Memory B cell (primary cell): Measurements from ENCODE around the gene CCDC78.
A peak's percentile ranks its signal among the peaks of the same experiment; 100 is the strongest.

Source experiments
- ATAC-seq: fragments of 150-1000 bp; cut with Tn5 transposase; 2 replicates; pipeline ENCODE4 v1.10.0; 2021; ENCODE audit warnings: low read depth, mild to moderate bottlenecking, moderate library complexity
- DNase-seq, 2 donors: peaks; one replicate each; pipeline ENCODE4 v3.0.0; 2022; ENCODE audit warnings: low spot score in 2 of 2
- H3K27ac Mint-ChIP-seq: one replicate; pipeline ENCODE4 v1.8.0; 2022; ENCODE audit warnings: mild to moderate bottlenecking, moderate library complexity, mixed read lengths
- H3K27me3 Mint-ChIP-seq: one replicate; pipeline ENCODE4 v1.8.0; 2022; ENCODE audit warnings: mixed read lengths
- H3K36me3 Mint-ChIP-seq: one replicate; pipeline ENCODE4 v1.8.0; 2022; ENCODE audit warnings: mild to moderate bottlenecking, mixed read lengths
- H3K4me1 Mint-ChIP-seq: one replicate; pipeline ENCODE4 v1.8.0; 2022; ENCODE audit warnings: mixed read lengths
- H3K4me3 Mint-ChIP-seq: one replicate; pipeline ENCODE4 v1.8.0; 2022; ENCODE audit warnings: mild to moderate bottlenecking, moderate library complexity, mixed read lengths
- H3K9me3 Mint-ChIP-seq: one replicate; pipeline ENCODE4 v1.8.0; 2022; ENCODE audit warnings: mixed read lengths

CCDC78 gene

DNA sequence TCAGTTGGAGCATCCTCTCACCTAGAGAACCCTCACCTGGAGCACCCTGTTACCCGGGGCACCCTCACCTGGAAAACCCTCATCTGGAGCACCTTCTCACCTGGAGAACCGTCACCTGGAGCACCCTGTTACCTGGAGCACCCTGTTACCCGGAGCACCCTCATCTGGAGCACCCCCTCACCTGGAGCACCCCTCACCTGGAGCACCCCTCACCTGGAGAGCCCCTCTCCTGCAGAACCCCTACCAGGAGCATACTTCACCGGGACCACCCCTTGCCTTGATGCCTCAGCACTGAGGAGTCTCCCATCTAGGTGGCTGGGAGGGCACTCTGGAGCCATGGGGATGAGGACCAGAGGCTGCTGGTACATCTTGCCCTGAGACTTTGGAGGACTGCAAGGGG is 17.3 kb downstream of the CCDC78 start:
- Mint-ChIP-seq H3K4me3 (no peak overlapping the region), H3K9me3 (no peaks in the 10 kb centered on the region), H3K27me3 (peaks cover 19% of the 10 kb centered on the region), H3K27ac (no peak overlapping the region), H3K36me3 (no peaks in the 10 kb centered on the region), H3K4me1 (peaks cover 3% of the 10 kb centered on the region)
- no peak for DNase-seq
- no peak for ATAC-seq

DNA sequence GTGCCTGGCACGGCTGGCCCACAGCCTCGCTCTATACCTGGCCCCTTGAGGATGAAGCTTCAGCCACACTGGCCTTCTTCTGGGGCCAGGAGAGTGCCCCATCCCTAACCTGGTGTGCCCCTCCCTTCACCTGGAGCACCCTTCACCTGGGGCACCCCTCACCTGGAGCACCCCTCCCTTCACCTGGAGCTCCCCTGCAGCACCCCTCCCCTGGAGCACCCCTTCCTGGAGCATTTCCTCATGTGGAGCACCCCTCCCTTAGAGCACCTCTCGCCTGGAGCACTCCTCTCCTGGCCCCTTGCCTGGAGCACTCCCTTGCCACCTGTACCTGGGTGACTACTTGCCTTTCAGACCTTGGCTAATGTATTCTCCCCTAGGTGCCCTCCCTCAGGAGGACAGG is 18.2 kb downstream of the CCDC78 start:
- Mint-ChIP-seq H3K27ac (no peak overlapping the region), H3K4me1 (peaks cover 3% of the 10 kb centered on the region), H3K4me3 (no peak overlapping the region), H3K27me3 (peaks cover 22% of the 10 kb centered on the region), H3K36me3 (no peaks in the 10 kb centered on the region), H3K9me3 (no peaks in the 10 kb centered on the region)
- ATAC-seq, result no peak
- DNase-seq, result no peak

DNA sequence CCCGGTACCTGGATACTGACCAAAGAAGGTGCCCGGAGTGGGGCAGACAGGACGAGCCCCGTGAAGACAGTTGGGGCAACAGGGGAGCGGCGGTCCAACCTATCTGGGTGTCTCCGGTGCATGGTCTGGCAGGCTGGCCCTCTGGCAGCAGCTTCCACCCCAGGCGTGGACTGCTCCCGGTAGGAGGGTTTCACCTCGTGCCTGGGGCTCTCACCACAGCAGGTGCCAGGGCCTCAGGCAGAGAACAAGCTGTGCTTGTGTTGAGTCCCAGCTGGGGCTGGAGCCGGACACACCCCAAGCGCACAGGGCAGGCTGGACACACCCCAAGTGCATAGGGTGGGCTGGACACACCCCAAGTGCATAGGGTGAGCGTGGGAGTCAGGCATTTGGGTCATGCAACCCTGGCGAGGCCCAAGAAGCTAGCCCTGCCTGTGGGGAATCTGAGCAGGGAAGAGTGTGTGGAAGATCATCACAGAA is 19.1 kb downstream of the CCDC78 start:
- Mint-ChIP-seq H3K9me3 (no peaks in the 10 kb centered on the region), H3K4me3 (no peak overlapping the region), H3K4me1 (peaks cover 3% of the 10 kb centered on the region), H3K27me3 (peaks cover 28% of the 10 kb centered on the region), H3K27ac (no peak overlapping the region), H3K36me3 (no peaks in the 10 kb centered on the region)
- DNase-seq (no peak), ATAC-seq (no peak)

DNA sequence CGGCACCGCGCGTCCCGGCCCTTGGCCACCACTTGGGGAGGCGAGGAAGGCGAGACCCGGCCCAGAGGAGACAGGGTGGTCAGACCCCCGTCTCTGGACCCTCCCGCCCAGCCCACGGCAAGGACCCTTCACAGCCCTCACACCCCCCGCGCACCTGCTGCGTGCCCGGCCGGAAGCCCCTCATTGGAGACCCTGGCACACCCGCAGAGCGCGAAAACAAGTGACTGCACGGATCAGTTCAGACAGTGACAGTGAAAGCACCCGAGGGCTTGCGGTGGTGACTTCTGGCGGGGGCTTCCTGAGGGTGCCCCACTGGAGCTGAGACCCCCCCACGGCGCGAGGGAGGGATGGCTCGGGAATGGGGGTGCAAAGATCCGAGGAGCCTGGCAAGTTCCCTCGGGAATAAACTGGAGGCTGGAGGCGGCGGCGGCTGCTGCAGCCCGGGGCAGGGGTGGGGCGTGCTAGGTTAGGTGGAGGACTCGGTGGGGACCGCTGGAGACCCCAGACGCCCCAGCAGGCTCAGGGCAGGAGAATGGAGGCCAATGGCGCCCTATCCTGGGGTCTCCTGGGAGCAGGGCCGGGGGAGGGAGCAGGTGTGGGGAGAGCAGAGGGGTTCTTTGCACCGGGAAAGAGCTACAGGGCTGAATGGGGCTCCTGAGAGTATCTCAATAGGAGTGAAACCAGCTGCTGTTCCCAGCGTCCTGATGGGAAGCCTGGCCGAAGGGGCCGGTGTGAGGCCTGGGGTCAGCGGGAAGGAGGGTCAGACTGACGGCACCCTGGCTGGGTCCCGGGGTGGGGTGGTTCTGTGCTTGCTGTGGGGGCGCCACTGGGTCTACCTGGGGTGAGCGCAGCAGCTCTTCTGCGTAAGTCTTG is 19.8 kb downstream of the CCDC78 start:
- H3K36me3 Mint-ChIP-seq, result no peaks in the 10 kb centered on the region
- H3K4me3 Mint-ChIP-seq, result no peak overlapping the region
- peaks cover 3% of the 10 kb centered on the region for H3K4me1 Mint-ChIP-seq
- DNase-seq, result no peak
- ATAC-seq, result no peak
- H3K27me3 Mint-ChIP-seq, result peaks cover 32% of the 10 kb centered on the region
- no peak overlapping the region for H3K27ac Mint-ChIP-seq
- H3K9me3 Mint-ChIP-seq, result no peaks in the 10 kb centered on the region

DNA sequence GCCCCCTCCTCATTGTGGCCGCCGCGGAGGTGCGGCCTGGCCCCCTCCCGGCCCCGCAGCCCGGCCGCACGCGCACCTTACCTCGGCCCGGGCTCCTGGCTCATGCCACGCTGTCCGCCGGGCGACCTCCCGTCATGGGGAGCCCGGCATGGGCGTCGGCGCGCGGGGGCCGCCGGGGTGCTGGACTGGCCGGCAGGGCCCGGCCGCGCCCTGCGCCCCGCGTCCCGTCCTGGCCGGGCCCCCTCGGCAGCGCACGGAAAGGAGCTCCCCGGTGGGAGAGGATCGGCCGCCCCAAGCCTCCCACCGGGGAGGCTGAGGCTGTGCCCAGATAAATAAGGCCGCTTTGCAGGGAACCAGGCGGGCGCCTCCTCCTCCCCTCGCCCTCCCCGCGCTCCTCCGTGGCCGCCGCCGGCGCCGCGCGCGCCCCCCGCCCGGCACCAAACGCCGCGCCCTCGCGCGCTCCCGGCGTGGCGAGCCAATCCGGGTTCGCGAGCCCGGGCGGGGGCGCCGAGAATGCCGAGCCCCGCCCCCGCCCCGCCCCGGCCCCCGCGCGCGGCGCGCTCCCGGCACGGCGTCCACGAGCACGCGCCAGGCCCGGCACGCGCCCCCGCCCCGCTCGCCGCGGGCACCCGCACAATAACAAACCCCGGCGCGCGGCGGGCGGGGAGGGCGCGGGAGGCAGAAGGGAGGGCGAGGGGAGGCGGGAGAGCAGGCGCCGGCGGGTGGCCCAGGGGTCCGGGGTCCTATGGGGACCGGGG is 20.6 kb downstream of the CCDC78 start, which contains the start of gene FBXL16:
Gene FBXL16, minus strand, starts transcription at position 371 of the 758 bp plus-strand sequence. CDS start 8,396 bp downstream, outside the sequence.
- Mint-ChIP-seq H3K36me3 (no peaks in the 10 kb centered on the region), H3K4me1 (peaks cover 3% of the 10 kb centered on the region), H3K27me3 (peaks cover 32% of the 10 kb centered on the region), H3K4me3 (no peak within 1 kb of the TSS), H3K9me3 (no peaks in the 10 kb centered on the region), H3K27ac (no peak within 1 kb of the TSS)
- ATAC-seq, result peak; percentile 15
- no peak for DNase-seq

DNA sequence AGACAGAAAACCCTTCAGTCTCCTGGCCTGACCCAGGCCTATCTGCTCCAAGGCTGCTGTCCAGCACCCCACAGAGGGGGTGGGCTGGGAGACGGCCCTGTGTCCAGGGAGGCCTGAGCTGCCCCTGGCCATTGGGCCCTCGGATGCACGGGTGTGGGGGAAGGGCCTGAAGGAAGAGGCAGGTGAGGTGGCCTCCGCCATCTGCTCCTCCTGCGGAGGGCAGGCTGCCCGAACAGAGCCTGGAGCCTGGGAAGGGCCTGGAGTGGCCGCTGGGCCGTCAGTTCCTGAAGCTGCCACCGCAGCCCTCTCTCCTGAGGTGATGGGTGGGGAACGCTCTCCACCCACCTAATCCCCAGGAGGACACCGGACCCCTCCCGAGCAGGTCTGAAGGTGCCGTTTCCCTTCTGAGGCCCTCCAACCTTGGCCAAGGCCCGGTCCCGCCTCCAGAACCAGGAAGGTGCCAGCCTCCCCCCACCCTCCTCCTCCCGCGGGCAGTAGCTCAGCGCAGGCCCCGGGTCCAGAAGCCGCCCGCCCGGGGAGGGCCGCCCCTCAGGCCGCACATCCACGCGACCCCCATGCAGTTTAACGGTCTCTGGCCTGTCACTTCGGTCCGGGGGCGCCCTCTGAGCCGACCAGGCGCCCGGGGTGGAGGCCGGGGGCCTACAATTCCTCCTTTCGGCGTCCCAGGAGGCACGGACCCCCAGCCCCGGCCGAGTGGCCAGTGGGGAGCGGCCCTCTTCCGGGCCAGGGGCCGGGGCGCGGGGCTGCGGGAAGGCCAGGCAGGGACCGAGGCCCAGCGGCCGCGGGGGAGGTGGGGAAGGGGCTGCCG is 21.5 kb downstream of the CCDC78 start:
- ATAC-seq, result no peak
- no peaks in the 10 kb centered on the region for H3K9me3 Mint-ChIP-seq
- H3K27me3 Mint-ChIP-seq, result peaks cover 30% of the 10 kb centered on the region
- DNase-seq, result no peak
- H3K36me3 Mint-ChIP-seq, result no peaks in the 10 kb centered on the region
- no peak overlapping the region for H3K27ac Mint-ChIP-seq
- H3K4me1 Mint-ChIP-seq, result peaks cover 3% of the 10 kb centered on the region
- no peak overlapping the region for H3K4me3 Mint-ChIP-seq

DNA sequence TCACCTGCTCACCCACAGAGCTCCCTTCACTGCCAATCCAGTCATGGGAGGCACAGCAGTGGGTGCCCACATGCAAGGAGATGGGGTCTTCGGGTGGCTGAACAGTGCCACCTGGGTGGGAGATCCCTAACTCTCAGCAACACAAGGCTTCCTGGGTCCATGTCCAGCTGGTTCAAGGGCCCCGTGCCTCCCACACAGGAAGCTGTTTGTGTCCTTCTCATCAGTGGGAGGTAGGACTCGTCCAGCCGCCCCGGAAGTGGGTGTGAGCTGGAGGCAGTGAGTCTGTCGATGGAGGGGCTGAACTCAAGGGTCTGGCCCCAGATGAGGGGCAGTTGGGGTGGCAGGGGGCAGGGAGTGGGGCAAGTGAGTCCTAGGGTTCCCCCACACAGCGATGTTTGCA is 22.2 kb downstream of the CCDC78 start:
- ATAC-seq (no peak), DNase-seq (no peak)
- Mint-ChIP-seq H3K27ac (no peak overlapping the region), H3K4me3 (no peak overlapping the region), H3K27me3 (peaks cover 25% of the 10 kb centered on the region), H3K4me1 (peaks cover 3% of the 10 kb centered on the region), H3K9me3 (no peaks in the 10 kb centered on the region), H3K36me3 (no peaks in the 10 kb centered on the region)

DNA sequence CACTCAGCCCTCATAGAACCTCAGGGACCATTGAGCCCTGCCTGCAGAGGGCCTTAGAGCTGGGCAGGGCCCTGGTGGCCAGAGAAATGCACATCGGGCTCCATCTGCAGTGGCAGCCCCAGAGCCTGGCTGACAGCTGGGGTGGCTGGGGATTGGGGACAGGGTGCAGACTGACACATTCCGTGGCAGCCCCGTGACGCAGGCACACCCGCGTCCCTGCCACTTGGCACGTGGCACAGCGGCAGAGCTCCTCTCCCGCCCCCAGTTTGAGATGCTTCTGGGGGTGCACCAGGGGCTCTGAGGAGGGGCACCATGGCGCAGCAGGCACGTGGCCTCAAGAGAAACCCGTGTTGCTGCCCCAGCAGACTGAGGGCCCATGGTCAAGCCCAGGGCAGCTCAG is 22.8 kb downstream of the CCDC78 start:
- H3K27me3 Mint-ChIP-seq, result peaks cover 24% of the 10 kb centered on the region
- no peak overlapping the region for H3K4me3 Mint-ChIP-seq
- no peak overlapping the region for H3K27ac Mint-ChIP-seq
- peaks cover 3% of the 10 kb centered on the region for H3K4me1 Mint-ChIP-seq
- H3K9me3 Mint-ChIP-seq, result no peaks in the 10 kb centered on the region
- ATAC-seq (no peak), DNase-seq (no peak)
- no peaks in the 10 kb centered on the region for H3K36me3 Mint-ChIP-seq

DNA sequence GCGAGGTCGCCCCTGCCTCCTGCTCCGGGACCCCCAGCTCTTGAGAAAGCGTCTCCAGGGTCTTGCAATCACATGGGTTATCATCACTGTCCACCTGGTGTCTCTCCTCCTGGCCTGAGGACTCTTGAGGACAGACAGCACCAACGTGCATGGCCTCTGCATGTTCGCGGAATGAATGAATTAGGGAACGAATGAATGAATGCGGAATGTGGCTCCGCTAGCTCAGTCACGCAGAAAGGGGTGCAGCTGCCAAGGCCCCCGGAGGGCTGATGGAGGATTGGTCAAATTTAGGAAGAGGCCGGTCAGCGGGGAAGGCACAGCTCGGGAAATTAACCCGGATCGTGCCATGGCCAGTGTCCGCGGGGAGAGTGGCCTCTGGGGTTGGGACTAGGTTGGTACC is 23.9 kb downstream of the CCDC78 start:
- no peaks in the 10 kb centered on the region for H3K9me3 Mint-ChIP-seq
- ATAC-seq (no peak), DNase-seq (no peak)
- H3K4me1 Mint-ChIP-seq, result peaks cover 3% of the 10 kb centered on the region
- no peak overlapping the region for H3K4me3 Mint-ChIP-seq
- H3K36me3 Mint-ChIP-seq, result no peaks in the 10 kb centered on the region
- no peak overlapping the region for H3K27ac Mint-ChIP-seq
- H3K27me3 Mint-ChIP-seq, result peaks cover 16% of the 10 kb centered on the region

DNA sequence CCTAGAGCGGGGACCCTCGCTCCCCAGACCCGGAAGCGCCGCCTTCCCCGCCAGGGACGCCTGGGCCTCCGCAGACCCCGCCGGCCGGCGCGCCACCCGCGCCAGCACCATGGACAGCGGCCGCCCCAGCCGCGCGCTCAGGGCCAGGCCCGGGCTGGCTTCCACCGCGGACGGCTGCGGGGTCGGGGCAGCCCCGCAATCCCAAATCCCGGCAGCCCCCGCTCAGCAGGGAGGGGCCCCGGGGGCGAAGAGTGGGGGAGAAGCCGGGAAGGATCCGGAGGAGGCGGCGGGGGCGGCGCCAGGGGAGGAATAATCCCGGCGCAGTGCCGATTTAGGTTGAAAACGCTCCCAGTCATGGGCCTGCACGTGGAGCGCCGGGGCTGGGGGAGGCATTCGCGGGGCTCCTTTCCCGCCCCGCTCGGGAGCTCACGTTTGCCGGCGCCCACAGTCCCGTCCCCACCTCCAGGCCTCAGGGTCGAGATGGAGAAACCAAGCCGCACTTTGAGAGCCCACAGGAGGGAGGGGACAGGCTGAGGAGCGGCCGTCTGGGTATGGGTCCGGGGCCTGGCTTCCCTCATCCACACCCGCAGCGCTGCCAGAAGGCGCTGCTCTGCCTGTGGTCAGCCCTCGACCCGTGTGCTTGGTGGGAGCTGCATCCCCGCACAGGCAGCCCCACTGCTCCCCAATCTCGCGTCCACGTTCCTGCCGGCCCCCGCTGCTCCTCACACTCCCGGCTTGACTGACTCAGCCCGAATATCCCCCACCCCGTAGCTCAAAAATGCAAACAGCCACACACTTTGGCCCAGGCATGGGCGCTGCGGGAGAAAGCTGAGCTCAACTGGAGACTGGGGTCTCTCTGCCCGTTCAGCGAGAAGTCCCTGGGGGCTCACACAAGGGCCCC is 25.3 kb downstream of the CCDC78 start:
- Mint-ChIP-seq H3K4me1 (peaks cover under 1% of the 10 kb centered on the region), H3K27me3 (peaks cover 18% of the 10 kb centered on the region), H3K36me3 (no peaks in the 10 kb centered on the region), H3K27ac (no peak overlapping the region), H3K4me3 (no peak overlapping the region), H3K9me3 (no peaks in the 10 kb centered on the region)
- no peak for DNase-seq
- ATAC-seq, result peak; percentile 64

DNA sequence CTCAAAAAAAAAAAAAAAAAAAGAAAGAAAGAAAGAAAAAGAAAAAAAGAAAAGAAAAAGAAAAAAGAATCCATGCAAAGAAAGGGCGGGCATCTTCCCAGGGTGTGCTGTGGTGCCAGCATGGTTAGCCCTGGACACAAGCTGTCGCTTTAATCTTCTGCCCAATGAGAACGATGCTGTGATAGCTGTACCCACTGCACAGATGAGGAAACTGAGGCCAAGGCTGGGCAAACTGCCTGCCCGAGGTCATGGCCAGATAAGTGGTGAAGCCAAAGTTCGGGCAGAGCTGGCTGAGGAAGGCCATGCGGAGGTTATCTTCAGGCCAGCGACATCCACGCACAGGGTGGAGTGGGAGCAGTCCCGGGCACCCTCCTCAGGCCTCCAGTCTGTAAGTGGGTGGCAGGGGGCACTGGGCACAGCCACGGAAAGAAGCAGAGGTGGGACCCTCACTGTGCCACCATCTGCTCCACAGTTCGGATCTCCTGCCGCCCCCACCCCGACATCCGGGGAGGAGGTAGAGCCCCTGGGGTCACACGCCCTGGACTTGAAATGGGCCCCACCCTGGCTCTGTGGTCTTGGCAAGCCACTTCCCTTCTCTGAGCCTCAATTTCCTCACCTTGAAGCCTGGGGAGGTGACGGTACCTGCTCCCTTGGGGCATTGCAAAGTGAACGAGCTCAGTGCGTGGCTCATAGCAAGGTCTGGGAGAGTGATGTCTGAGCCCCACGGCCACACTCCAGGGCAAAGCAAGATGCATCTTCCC is 27.2 kb downstream of the CCDC78 start:
- DNase-seq, result no peak
- ATAC-seq, result no peak
- peaks cover 10% of the 10 kb centered on the region for H3K4me1 Mint-ChIP-seq
- H3K27me3 Mint-ChIP-seq, result peaks cover 16% of the 10 kb centered on the region
- no peak overlapping the region for H3K27ac Mint-ChIP-seq
- no peaks in the 10 kb centered on the region for H3K36me3 Mint-ChIP-seq
- H3K9me3 Mint-ChIP-seq, result no peaks in the 10 kb centered on the region
- H3K4me3 Mint-ChIP-seq, result peak overlapping the region; percentile 11

DNA sequence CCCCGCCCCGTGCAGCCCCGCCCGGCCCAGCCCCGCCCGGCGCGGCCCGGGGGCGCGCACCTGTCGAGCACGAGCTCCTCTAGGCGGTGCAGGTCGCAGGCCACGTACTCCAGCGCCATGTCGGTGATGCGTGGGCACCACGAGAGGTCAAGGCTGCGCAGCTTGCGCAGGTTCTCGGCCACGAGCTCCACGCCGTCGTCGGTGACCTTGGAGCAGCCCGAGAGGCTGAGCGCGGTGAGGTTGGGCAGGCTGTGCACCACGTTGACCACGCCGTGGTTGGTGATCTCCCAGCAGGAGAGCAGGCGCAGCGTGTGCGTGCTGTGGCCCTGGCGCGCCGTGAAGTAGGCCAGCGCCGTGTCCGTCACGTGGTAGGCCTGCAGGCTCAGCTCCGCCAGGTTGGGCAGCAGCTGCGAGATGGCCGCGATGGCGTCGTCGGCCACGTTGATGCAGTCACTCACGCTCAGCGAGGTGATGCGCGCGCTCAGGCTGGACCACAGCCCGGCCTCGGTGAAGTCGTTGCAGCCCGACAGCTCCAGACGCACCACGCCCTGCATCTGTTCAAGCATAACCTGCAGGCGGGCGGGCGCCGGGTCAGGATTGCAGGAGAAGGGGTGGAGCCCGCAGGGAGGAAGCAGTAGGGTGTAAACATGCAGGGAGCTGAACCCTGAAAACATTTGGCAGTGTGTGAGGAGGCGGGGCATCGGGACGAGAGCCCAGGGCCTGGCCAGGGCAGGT is 30.7 kb downstream of the CCDC78 start:
- H3K27me3 Mint-ChIP-seq, result peaks cover 6% of the 10 kb centered on the region
- no peak for DNase-seq
- H3K9me3 Mint-ChIP-seq, result no peaks in the 10 kb centered on the region
- H3K4me1 Mint-ChIP-seq, result peaks cover 18% of the 10 kb centered on the region
- no peak overlapping the region for H3K27ac Mint-ChIP-seq
- H3K4me3 Mint-ChIP-seq, result peak overlapping the region; percentile 78
- peak; percentile 72 for ATAC-seq
- H3K36me3 Mint-ChIP-seq, result no peaks in the 10 kb centered on the region
